Activated CD4-positive, alpha-beta T cell treated with anti-CD3 and anti-CD28 coated beads, Interleukin-2, amount 50 U/mL, for 1 hour (primary cell): Measurements from ENCODE around the gene HECTD2.
"Not testable (repeated sequence)": the region's sequence is repeated elsewhere in the genome, so short reads cannot be mapped to it uniquely, and the experiment has no call there.

Experiments used
- DNase-seq: peaks from one replicate; pipeline ENCODE4 v3.0.0-alpha.2; 2020

The HECTD2 gene

GRCh38 chr10:91409869-91410637 is at the start of gene HECTD2:
Gene HECTD2, plus strand, starts transcription at chr10:91410344. Its CDS starts 95 bp downstream, at chr10:91410439.
- peak; percentile 80 for DNase-seq

GRCh38 chr10:91360461-91360860 is 49.7 kb upstream of the HECTD2 start:
- DNase-seq, result no peak

- DNase-seq, result not testable (repeated sequence)
Observed at GRCh38 chr10:91365519-91365918, 44.6 kb upstream of the HECTD2 start.

- no peak for DNase-seq
Observed at GRCh38 chr10:91366704-91367103, 43.4 kb upstream of the HECTD2 start.

GRCh38 chr10:91367127-91367531 is 43.0 kb upstream of the HECTD2 start:
- no peak for DNase-seq

- no peak for DNase-seq
Observed at GRCh38 chr10:91367558-91367957, 42.6 kb upstream of the HECTD2 start.

- not testable (repeated sequence) for DNase-seq
Observed at GRCh38 chr10:91369978-91370589, 40.1 kb upstream of the HECTD2 start.

- no peak for DNase-seq
Observed at GRCh38 chr10:91374052-91374451, 36.1 kb upstream of the HECTD2 start.

- no peak for DNase-seq
Observed at GRCh38 chr10:91378061-91378460, 32.1 kb upstream of the HECTD2 start.

GRCh38 chr10:91380873-91381256 is 29.3 kb upstream of the HECTD2 start:
- DNase-seq, result no peak

- no peak for DNase-seq
Observed at GRCh38 chr10:91381257-91381891, 28.8 kb upstream of the HECTD2 start.

- DNase-seq, result no peak
Observed at GRCh38 chr10:91385306-91386085, 24.6 kb upstream of the HECTD2 start.

GRCh38 chr10:91389636-91390512 is 20.3 kb upstream of the HECTD2 start:
- no peak for DNase-seq

GRCh38 chr10:91390513-91390825 is 19.7 kb upstream of the HECTD2 start:
- not testable (repeated sequence) for DNase-seq

- no peak for DNase-seq
Observed at GRCh38 chr10:91391920-91392319, 18.2 kb upstream of the HECTD2 start.

GRCh38 chr10:91406322-91406721 is 3.8 kb upstream of the HECTD2 start:
- no peak for DNase-seq

- no peak for DNase-seq
Observed at GRCh38 chr10:91409069-91409868, 875 bp upstream of the HECTD2 start.

GRCh38 chr10:91410638-91411371 is 661 bp downstream of the HECTD2 start:
- DNase-seq, result peak; percentile 8

- DNase-seq, result no peak
Observed at GRCh38 chr10:91411621-91412020, 1.5 kb downstream of the HECTD2 start.

- DNase-seq, result no peak
Observed at GRCh38 chr10:91412354-91413087, 2.4 kb downstream of the HECTD2 start.
